Progenitor cell of endocrine pancreas (in vitro differentiated cells): Measurements from ENCODE around the gene DDHD1. TPM values are rescaled to one million over a fixed set of nuclear protein-coding genes. Genes with fewer than 3 reads are reported as not detected.
"Not testable (repeated sequence)": the region's sequence is repeated elsewhere in the genome, so short reads cannot be mapped to it uniquely, and the experiment has no call there.

Experiments
- DNase-seq: peaks from one replicate; pipeline ENCODE4 v3.0.0; 2021; ENCODE audit warnings: low spot score; ENCODE audit not compliant: unreplicated experiment
- H3K27ac Mint-ChIP-seq: 2 replicates; pipeline ENCODE4 v1.8.0; 2021; ENCODE audit warnings: mild to moderate bottlenecking, moderate library complexity, mixed read lengths
- H3K27me3 Mint-ChIP-seq: 2 replicates; pipeline ENCODE4 v1.8.0; 2021; ENCODE audit warnings: mixed read lengths
- H3K36me3 Mint-ChIP-seq: 2 replicates; pipeline ENCODE4 v1.8.0; 2022; ENCODE audit warnings: mixed read lengths; ENCODE audit not compliant: insufficient read depth
- H3K4me1 Mint-ChIP-seq: 2 replicates; pipeline ENCODE4 v1.8.0; 2021; ENCODE audit warnings: low read depth, mixed read lengths
- H3K4me3 Mint-ChIP-seq: 2 replicates; pipeline ENCODE4 v1.8.0; 2021; ENCODE audit warnings: low read depth, mild to moderate bottlenecking, moderate library complexity, mixed read lengths
- H3K9me3 Mint-ChIP-seq: 2 replicates; pipeline ENCODE4 v1.8.0; 2021; ENCODE audit warnings: low read depth, mixed read lengths
- total RNA-seq: library from RNA; stranded (reverse); gene quantifications from 2 replicates; pipeline ENCODE4 v1.2.1, GENCODE V29; 2021
- TF ChIP-seq, protein P1 (sequence below): fragments of 200-600 bp; sonication (generic); IDR thresholded peaks from one replicate; pipeline ENCODE4 v1.5.0; 2021; ENCODE audit warnings: antibody characterized with exemption, mild to moderate bottlenecking; ENCODE audit not compliant: unreplicated experiment

DDHD1 gene
- total RNA-seq, 1 donor from 2014 or later, result 23.0 TPM

DNA sequence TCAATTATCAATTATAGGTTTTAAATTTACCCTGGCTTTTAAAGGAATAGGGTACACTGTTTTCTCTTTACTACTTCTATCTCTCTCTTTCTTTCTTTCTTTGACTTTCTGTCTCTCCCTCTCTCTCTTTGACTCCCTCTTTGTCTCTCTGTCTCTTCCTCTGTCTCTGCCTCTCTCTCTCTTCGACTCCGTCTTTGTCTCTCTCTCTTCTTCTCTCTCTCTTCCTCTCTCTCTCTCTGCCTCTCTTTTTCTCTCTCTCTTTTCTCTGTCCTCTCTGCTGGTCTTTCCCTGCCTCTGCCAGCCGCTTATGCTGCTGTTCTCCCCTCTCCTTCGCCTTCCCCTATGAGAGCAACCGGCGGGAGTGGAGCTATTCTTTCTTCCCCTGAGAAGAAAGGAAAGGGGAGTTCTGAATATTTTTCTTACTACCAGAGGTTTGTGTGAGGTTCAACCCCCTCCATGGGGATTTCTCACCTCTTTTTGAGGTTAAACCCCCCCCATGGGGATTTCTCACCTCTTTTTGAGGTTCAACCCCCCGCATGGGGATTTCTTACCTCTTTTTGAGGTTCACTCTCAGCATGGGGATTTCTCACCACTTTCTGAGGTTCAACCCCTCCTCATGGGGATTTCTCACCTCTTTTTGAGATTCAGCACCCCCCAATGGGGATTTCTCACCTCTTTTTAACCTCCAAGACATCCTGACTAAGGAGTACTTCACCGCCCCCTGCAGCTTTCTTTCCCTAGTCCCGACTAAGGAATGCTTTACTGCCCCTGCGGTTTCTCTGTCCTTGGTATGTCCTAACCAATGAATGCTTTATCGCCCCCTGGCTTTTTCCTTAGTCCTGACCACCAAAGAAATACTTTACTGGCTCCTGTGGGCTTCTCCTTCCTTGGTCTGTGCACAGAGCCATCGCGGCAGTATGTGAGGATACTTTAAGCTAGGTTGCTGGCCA is 27.4 kb upstream of the DDHD1 start:
- Mint-ChIP-seq H3K36me3 (no peaks in the 10 kb centered on the region), H3K4me3 (no peak overlapping the region), H3K9me3 (peaks cover 7% of the 10 kb centered on the region), H3K27me3 (peaks cover 7% of the 10 kb centered on the region), H3K4me1 (peaks cover 5% of the 10 kb centered on the region), H3K27ac (no peak overlapping the region)
- DNase-seq, result no peak
- TF ChIP-seq, protein P1, sequence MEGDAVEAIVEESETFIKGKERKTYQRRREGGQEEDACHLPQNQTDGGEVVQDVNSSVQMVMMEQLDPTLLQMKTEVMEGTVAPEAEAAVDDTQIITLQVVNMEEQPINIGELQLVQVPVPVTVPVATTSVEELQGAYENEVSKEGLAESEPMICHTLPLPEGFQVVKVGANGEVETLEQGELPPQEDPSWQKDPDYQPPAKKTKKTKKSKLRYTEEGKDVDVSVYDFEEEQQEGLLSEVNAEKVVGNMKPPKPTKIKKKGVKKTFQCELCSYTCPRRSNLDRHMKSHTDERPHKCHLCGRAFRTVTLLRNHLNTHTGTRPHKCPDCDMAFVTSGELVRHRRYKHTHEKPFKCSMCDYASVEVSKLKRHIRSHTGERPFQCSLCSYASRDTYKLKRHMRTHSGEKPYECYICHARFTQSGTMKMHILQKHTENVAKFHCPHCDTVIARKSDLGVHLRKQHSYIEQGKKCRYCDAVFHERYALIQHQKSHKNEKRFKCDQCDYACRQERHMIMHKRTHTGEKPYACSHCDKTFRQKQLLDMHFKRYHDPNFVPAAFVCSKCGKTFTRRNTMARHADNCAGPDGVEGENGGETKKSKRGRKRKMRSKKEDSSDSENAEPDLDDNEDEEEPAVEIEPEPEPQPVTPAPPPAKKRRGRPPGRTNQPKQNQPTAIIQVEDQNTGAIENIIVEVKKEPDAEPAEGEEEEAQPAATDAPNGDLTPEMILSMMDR, result peak; percentile 37

DNA sequence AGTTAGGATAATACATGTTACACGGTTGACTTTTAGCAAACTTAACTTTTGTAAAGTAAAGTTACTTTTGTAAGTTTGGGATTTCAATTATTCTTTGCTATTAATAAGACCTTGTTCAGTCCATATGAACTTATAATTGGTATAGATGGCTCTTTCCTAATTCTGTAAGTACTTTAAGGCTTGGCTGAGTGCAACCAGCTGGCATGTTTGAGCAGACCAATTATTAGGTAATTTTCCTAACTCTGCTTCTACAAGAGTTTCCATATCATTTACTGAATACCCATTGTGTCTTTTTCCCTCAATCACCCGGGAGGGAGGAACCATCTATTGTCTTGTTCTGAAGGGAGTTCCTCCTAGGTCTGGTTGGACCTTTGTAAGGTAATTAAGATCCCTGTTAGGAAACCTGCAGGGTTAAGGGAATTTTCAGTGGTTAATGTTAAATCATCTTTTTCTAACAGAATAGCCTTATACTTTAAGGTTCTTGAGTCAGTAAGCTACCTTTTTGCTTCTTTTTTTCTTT is 26.4 kb upstream of the DDHD1 start:
- not testable (repeated sequence) for DNase-seq, H3K4me1 Mint-ChIP-seq, H3K4me3 Mint-ChIP-seq, H3K36me3 Mint-ChIP-seq, H3K9me3 Mint-ChIP-seq, H3K27me3 Mint-ChIP-seq, H3K27ac Mint-ChIP-seq

GRCh38 chr14:53175375-53175774 is 22.3 kb upstream of the DDHD1 start:
- H3K27me3 Mint-ChIP-seq, result peaks cover 6% of the 10 kb centered on the region
- H3K36me3 Mint-ChIP-seq, result no peaks in the 10 kb centered on the region
- no peak overlapping the region for H3K27ac Mint-ChIP-seq
- H3K9me3 Mint-ChIP-seq, result no peaks in the 10 kb centered on the region
- no peak overlapping the region for H3K4me3 Mint-ChIP-seq
- no peak for DNase-seq
- peaks cover 5% of the 10 kb centered on the region for H3K4me1 Mint-ChIP-seq
- TF ChIP-seq, protein P1, result no peak

DNA sequence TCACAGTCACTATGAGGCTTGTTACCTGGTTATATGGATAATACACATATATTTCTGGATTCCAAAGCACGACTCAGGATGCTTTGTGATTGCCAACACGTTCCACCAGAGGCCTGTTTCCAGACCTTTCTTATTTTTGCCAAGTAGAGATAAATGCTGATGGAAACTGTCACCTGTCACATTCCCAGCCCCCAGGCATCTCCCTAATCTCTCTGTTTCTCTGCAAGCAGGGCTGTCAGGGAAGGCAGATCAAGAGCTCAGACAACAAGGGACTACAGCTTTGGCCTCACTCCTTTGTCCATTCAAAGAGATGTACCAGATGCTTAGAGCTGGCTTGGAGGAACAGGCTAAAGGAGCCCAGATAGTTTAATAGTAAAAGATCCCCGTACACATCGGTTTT is 21.8 kb upstream of the DDHD1 start:
- H3K4me1 Mint-ChIP-seq, result peaks cover 1% of the 10 kb centered on the region
- H3K9me3 Mint-ChIP-seq, result no peaks in the 10 kb centered on the region
- no peak for DNase-seq
- TF ChIP-seq, protein P1, result no peak
- H3K27ac Mint-ChIP-seq, result no peak overlapping the region
- peaks cover 2% of the 10 kb centered on the region for H3K27me3 Mint-ChIP-seq
- H3K36me3 Mint-ChIP-seq, result no peaks in the 10 kb centered on the region
- H3K4me3 Mint-ChIP-seq, result no peak overlapping the region

- Mint-ChIP-seq H3K4me1 (no peaks in the 10 kb centered on the region), H3K27me3 (no peaks in the 10 kb centered on the region), H3K36me3 (no peaks in the 10 kb centered on the region), H3K4me3 (no peak overlapping the region), H3K27ac (no peak overlapping the region), H3K9me3 (peaks cover 3% of the 10 kb centered on the region)
- TF ChIP-seq, protein P1, result no peak
- no peak for DNase-seq
Observed at GRCh38 chr14:53168786-53169185, 15.7 kb upstream of the DDHD1 start.
